WTC11 (cell line): ENCODE data around the gene GOLGA3.

Source experiments
- CTCF ChIP-seq: fragments of 200-600 bp; IDR thresholded peaks from 2 replicates; pipeline ENCODE4 v1.8.0; 2022; ENCODE audit warnings: antibody characterized with exemption
- TCF7 ChIP-seq: sonication (generic); formaldehyde crosslinking; IDR thresholded peaks from 2 replicates; pipeline ENCODE4 v1.8.0; 2022; ENCODE audit warnings: mild to moderate bottlenecking, low read depth, missing genetic modification reagents, moderate library complexity
- USF2 ChIP-seq: sonication (generic); formaldehyde crosslinking; IDR thresholded peaks from 2 replicates; pipeline ENCODE4 v1.8.1; 2023; ENCODE audit warnings: mild to moderate bottlenecking, missing genetic modification reagents, moderate library complexity
- TF ChIP-seq, protein P1 (sequence below): sonication (generic); formaldehyde crosslinking; IDR thresholded peaks from 2 replicates; pipeline ENCODE4 v1.8.1; 2022; ENCODE audit warnings: mild to moderate bottlenecking, moderate library complexity, missing genetic modification reagents

- TF ChIP-seq, protein P1, sequence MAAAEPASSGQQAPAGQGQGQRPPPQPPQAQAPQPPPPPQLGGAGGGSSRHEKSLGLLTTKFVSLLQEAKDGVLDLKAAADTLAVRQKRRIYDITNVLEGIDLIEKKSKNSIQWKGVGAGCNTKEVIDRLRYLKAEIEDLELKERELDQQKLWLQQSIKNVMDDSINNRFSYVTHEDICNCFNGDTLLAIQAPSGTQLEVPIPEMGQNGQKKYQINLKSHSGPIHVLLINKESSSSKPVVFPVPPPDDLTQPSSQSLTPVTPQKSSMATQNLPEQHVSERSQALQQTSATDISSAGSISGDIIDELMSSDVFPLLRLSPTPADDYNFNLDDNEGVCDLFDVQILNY (CRISPR knock-in tag), result no peak
- TF ChIP-seq CTCF (no peak), USF2 (CRISPR knock-in tag) (no peak), TCF7 (CRISPR knock-in tag) (no peak)
These were observed 74.3 kb downstream of the GOLGA3 start for GRCh38 chr12:132754160-132754932.
